Stomach (tissue), 4 donors: ENCODE data around the gene CFAP46.

ENCODE experiments used
- POLR2AphosphoS5 ChIP-seq, 3 donors: sonication (generic); formaldehyde crosslinking; IDR thresholded peaks; one replicate each; pipeline ENCODE4 v1.6.1; 2016; ENCODE audit warnings: antibody characterized with exemption in 3 of 3
- TF ChIP-seq, protein P1 (sequence below), 7 experiments: fragments of 450-650 bp in 4 of 7; fragments of 200-600 bp in 3 of 7; sonication (generic) in 3 of 7; IDR thresholded peaks; one replicate each; pipeline ENCODE4 v1.5.1; 2016 to 2019; ENCODE audit warnings: antibody characterized with exemption in 7 of 7, control low read depth in 2 of 7, mild to moderate bottlenecking in 1 of 7

DNA sequence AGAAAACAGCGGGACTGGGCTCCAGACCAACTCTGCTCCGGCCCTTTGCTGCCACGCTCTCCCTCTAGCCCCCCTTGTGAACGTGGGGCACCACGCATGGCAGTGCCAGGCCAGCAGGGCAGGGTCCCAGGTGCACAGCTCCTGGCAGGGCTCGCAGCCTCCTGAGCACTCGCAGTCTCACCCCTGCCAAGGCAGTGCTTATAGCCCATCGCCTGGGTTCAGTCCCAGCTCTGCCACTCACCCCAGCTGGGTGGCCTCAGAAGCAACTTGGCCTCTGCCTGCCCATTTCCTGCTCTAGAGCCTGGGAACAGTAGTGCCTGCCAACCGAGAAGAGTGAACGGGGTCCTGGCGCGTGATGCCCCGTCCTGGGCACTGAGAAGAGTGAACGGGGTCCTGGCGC is 36.3 kb downstream of the CFAP46 start:
- TF ChIP-seq POLR2AphosphoS5 (IDR thresholded peaks at IDR 0.05), result no peak
- TF ChIP-seq, protein P1, sequence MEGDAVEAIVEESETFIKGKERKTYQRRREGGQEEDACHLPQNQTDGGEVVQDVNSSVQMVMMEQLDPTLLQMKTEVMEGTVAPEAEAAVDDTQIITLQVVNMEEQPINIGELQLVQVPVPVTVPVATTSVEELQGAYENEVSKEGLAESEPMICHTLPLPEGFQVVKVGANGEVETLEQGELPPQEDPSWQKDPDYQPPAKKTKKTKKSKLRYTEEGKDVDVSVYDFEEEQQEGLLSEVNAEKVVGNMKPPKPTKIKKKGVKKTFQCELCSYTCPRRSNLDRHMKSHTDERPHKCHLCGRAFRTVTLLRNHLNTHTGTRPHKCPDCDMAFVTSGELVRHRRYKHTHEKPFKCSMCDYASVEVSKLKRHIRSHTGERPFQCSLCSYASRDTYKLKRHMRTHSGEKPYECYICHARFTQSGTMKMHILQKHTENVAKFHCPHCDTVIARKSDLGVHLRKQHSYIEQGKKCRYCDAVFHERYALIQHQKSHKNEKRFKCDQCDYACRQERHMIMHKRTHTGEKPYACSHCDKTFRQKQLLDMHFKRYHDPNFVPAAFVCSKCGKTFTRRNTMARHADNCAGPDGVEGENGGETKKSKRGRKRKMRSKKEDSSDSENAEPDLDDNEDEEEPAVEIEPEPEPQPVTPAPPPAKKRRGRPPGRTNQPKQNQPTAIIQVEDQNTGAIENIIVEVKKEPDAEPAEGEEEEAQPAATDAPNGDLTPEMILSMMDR (IDR thresholded peaks at IDR 0.05), result no peak
